Activated CD4-positive, CD25-positive, alpha-beta regulatory T cell (primary cell): ENCODE data around the gene UFD1.
"Not testable (repeated sequence)": the region's sequence is repeated elsewhere in the genome, so short reads cannot be mapped to it uniquely, and the experiment has no call there.

Source experiments
- DNase-seq, 4 experiments: peaks; one replicate each; lab custom pipeline; 2025; lab: John Stamatoyannopoulos, UW

Gene UFD1

GRCh38 chr22:19448739-19449421 lies 30.1 kb downstream of the UFD1 start:
- DNase-seq: no peak

GRCh38 chr22:19448076-19448607 lies 30.9 kb downstream of the UFD1 start:
- no peak for DNase-seq

GRCh38 chr22:19447330-19448075 lies 31.5 kb downstream of the UFD1 start, which contains the start of gene C22orf39:
Gene C22orf39, minus strand, starts transcription at chr22:19447711. Its CDS starts 23 bp downstream, at chr22:19447688.
- DNase-seq: peak; percentile 55 to 79 (median 72)

GRCh38 chr22:19446603-19447329 lies 32.2 kb downstream of the UFD1 start:
- DNase-seq: no peak

GRCh38 chr22:19445279-19445982 lies 33.6 kb downstream of the UFD1 start:
- DNase-seq: not testable (repeated sequence)

- DNase-seq: no peak
These were observed 35.3 kb downstream of the UFD1 start for GRCh38 chr22:19443544-19444211.

- no peak for DNase-seq
These were observed 36.8 kb downstream of the UFD1 start for GRCh38 chr22:19442166-19442565.

- DNase-seq: no peak
These were observed 38.4 kb downstream of the UFD1 start for GRCh38 chr22:19440411-19441195.

- no peak for DNase-seq
These were observed 40.7 kb downstream of the UFD1 start for GRCh38 chr22:19438298-19438697.

- not testable (repeated sequence) for DNase-seq
These were observed 42.4 kb downstream of the UFD1 start for GRCh38 chr22:19436444-19437161.

GRCh38 chr22:19434829-19435580 lies 44.0 kb downstream of the UFD1 start:
- no peak for DNase-seq

- no peak for DNase-seq
These were observed 44.6 kb downstream of the UFD1 start for GRCh38 chr22:19434401-19434800.

GRCh38 chr22:19432133-19432851 lies 46.7 kb downstream of the UFD1 start, which contains the start of gene MRPL40:
Gene MRPL40, plus strand, starts transcription at chr22:19432545. Its CDS starts 10 bp downstream, at chr22:19432555.
- DNase-seq: peak; percentile 75 to 83 (median 81)

- peak; percentile 62 to 80 (median 74) for DNase-seq
These were observed 47.3 kb downstream of the UFD1 start, which contains the start of gene HIRA for GRCh38 chr22:19431649-19432132. Gene HIRA, minus strand, starts transcription at chr22:19431733. Its CDS starts 257 bp downstream, at chr22:19431476.

GRCh38 chr22:19430890-19431541 lies 48.0 kb downstream of the UFD1 start:
- no peak for DNase-seq

GRCh38 chr22:19429950-19430889 lies 48.8 kb downstream of the UFD1 start:
- no peak for DNase-seq
